Pancreas (tissue), 10 donors: ENCODE data around the gene SRRM1. TPM values are rescaled to one million over a fixed set of nuclear protein-coding genes. Genes with fewer than 3 reads are reported as not detected.
"Not testable (repeated sequence)": the region's sequence is repeated elsewhere in the genome, so short reads cannot be mapped to it uniquely, and the experiment has no call there.

ENCODE experiments used
- ATAC-seq, 4 donors: fragments of 200-7000 bp; cut with Tn5 transposase; one replicate each; pipeline versions ENCODE4 v1.8.0 to v1.9.1; 2020; ENCODE audit warnings: mild to moderate bottlenecking in 4 of 4, moderate library complexity in 4 of 4
- DNase-seq, 6 donors: peaks; one replicate each; pipeline ENCODE4 v3.0.0-alpha.2; 2020
- FAIRE-seq: peaks from 2 replicates; lab custom pipeline; 2012; peaks lifted over from hg19 to GRCh38; lab: Jason Lieb, UNC
- H3K27ac ChIP-seq, 4 donors: fragments of 200-600 bp; sonication (generic); 1 replicate in 3 of 4; 2 replicates in 1 of 4; pipeline versions ENCODE4 v1.5.0 to v1.8.0; 2020
- H3K27me3 ChIP-seq, 4 donors: fragments of 200-600 bp; one replicate each; pipeline ENCODE4 v1.8.0; 2021
- H3K36me3 ChIP-seq, 3 donors: fragments of 200-600 bp; sonication (generic) in 1 of 3; one replicate each; pipeline versions ENCODE4 v1.5.0 to v1.8.0; 2020 to 2021
- H3K4me1 ChIP-seq, 3 donors: fragments of 200-600 bp; one replicate each; pipeline ENCODE4 v1.8.0; 2021
- H3K4me3 ChIP-seq, 4 donors: fragments of 200-600 bp; sonication (generic) in 2 of 4; one replicate each; pipeline versions ENCODE4 v1.5.0 to v1.8.0; 2020 to 2021
- H3K9me3 ChIP-seq, 4 donors: fragments of 200-600 bp; one replicate each; pipeline ENCODE4 v1.8.0; 2021
- CTCF ChIP-seq, 4 donors: fragments of 200-600 bp; sonication (generic) in 3 of 4; IDR thresholded peaks; one replicate each; pipeline versions ENCODE4 v1.5.0 to v1.8.0; 2021; ENCODE audit warnings: antibody characterized with exemption in 4 of 4
- WGBS, 2 donors: extraction: QIAGEN DNeasy Blood & Tissue Kit; methylation state at CpG; one replicate each; pipeline ENCODE4 v1.1.7; 2013; 5-methylcytosine and 5-hydroxymethylcytosine counted together
- intact Hi-C, 3 donors: fragments of 100-400 bp; cut with DNase I; formaldehyde crosslinking; loops; one replicate each; pipeline versions ENCODE4 v1.11.1 to v1.14.2; 2022
- polyA plus RNA-seq, 2 donors: library from polyadenylated mRNA; stranded (reverse); fragments of 200-250 nt; gene quantifications; one replicate each; pipeline ENCODE4 v1.2.3, GENCODE V29; 2013
- total RNA-seq, 6 donors: library from RNA; stranded (reverse); fragmentation: NEBNext Ultra II Directional in 4 of 6; extraction: Animal tissue kit (Norgen Biotek cat#: 25700) in 4 of 6; gene quantifications; one replicate each; pipeline versions ENCODE4 v1.2.1 to v1.2.4, GENCODE V29; 2021 to 2023
- donor health status: healthy with polysubstance abuse.
- donor health status: DM: no; HTN: no; CAD: no; lungs with moderate emphysema.
- donor health status: DM: no; HTN: no; CAD: no.
- donor health status: control.
- donor health status: control.
- donor health status: Bipolar disorder and iron deficiency.
- donor health status: DM: yes; HTN: yes; CAD: no.
- donor health status: DM: no; HTN: no; CAD: no.
- donor health status: DM: no; HTN: no; CAD: no.
- donor health status: DM: yes; HTN: yes; CAD: no.

Gene SRRM1
- total and polyA plus RNA-seq, 8 donors = 34.3 to 71.3 (median 55.3) TPM

GRCh38 chr1:24696041-24696755 is 53.1 kb downstream of the SRRM1 start:
- Histone ChIP-seq H3K4me3 (no peak overlapping the region), H3K27ac (no peak overlapping the region), H3K9me3 (no peaks in the 10 kb centered on the region), H3K4me1 (no peaks in the 10 kb centered on the region), H3K27me3 (no peaks in the 10 kb centered on the region), H3K36me3 (no peaks in the 10 kb centered on the region)
- FAIRE-seq (no peak), ATAC-seq (no peak), DNase-seq (no peak)
- WGBS, 2 donors = 86 to 87% methylated on average over 5 of the region's 5 CpGs
- intact Hi-C loops = no loop called here
- TF ChIP-seq CTCF (IDR thresholded peaks at IDR 0.05) = no peak

GRCh38 chr1:24696756-24697330 is 53.7 kb downstream of the SRRM1 start:
- Histone ChIP-seq H3K36me3 (no peaks in the 10 kb centered on the region), H3K4me3 (no peak overlapping the region), H3K27me3 (no peaks in the 10 kb centered on the region), H3K9me3 (no peaks in the 10 kb centered on the region), H3K4me1 (no peaks in the 10 kb centered on the region), H3K27ac (no peak overlapping the region)
- TF ChIP-seq CTCF (IDR thresholded peaks at IDR 0.05) = no peak
- intact Hi-C loops = no loop called here
- FAIRE-seq = no peak
- no peak for DNase-seq
- WGBS, 2 donors = 85 to 90% methylated on average over 15 of the region's 15 CpGs
- ATAC-seq = no peak

DNA sequence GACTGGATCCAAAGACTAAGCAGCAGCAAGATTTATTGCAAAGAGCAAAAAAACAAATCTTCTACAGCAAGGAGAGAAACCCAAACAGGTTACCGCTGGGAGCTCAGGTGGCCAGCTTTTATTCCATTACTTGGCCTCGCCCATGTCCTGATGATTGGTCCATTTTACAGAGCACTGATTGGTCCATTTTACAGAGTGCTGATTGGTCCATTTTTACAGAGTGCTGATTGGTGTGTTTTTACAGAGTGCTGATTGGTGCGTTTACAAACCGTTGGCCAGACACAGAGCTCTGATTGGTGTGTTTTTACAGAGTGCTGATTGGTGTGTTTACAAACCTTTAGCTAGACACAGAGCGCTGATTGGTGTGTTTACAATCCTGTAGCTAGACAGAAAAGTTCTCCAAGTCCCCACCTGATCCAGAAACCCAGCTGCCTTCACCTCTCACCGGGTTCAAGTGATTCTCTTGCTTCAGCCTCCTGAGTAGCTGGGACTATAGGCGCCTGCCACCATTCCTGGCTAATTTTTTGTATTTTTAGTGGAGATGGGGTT is 54.4 kb downstream of the SRRM1 start:
- DNase-seq, ATAC-seq, FAIRE-seq, intact Hi-C loops, H3K4me1 ChIP-seq, H3K27me3 ChIP-seq, H3K27ac ChIP-seq, H3K4me3 ChIP-seq, H3K36me3 ChIP-seq, H3K9me3 ChIP-seq: not testable (repeated sequence)
- WGBS, 2 donors = 84 to 85% methylated on average over 7 of the region's 7 CpGs

DNA sequence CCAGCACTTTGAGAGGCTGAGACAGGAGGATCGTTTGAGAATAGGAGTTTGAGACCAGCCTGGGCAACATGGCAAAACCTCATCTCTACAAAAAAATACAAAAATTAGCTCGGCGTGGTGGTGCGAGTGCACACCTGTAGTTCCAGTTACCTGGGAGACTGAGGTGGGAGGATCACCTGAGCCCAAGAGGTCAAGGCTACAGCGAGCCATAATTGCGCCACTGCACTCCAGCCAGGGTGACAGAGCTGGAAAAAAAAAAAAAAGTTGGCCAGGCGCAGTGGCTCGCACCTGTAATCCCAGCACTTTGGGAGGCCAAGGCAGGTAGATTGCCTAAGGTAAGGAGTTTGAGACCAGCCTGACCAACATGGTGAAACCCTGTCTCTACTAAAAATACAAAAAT is 55.2 kb downstream of the SRRM1 start:
- H3K27me3 ChIP-seq, intact Hi-C loops, DNase-seq, H3K9me3 ChIP-seq, H3K4me3 ChIP-seq, FAIRE-seq, ATAC-seq, H3K4me1 ChIP-seq, H3K27ac ChIP-seq, H3K36me3 ChIP-seq: not testable (repeated sequence)
- 76 to 79% methylated on average over 8 of the region's 8 CpGs for WGBS, 2 donors

GRCh38 chr1:24699628-24700027 is 56.5 kb downstream of the SRRM1 start:
- FAIRE-seq = no peak
- no peaks in the 10 kb centered on the region for H3K4me1 ChIP-seq

More at GRCh38 chr1:24699628-24700027, 56.5 kb downstream of the SRRM1 start:
- Histone ChIP-seq H3K9me3 (no peaks in the 10 kb centered on the region), H3K27ac (no peak overlapping the region), H3K36me3 (no peaks in the 10 kb centered on the region), H3K27me3 (no peaks in the 10 kb centered on the region), H3K4me3 (no peak overlapping the region)
- intact Hi-C loops = no loop called here
- ATAC-seq (no peak), DNase-seq (no peak)
- TF ChIP-seq CTCF (IDR thresholded peaks at IDR 0.05) = no peak
- WGBS, 2 donors = 81 to 90% methylated on average over 7 of the region's 7 CpGs
